SK-N-SH (cell line): ENCODE data around the gene POC1B.

Source experiments
- CTCF ChIP-seq: fragments of 200-600 bp; sonication (generic); IDR thresholded peaks from 2 replicates; pipeline ENCODE4 v1.6.1; 2017; ENCODE audit warnings: antibody characterized with exemption, mild to moderate bottlenecking, moderate library complexity
- EP300 ChIP-seq, 2 experiments: IDR thresholded peaks; 2 replicates each; pipeline versions ENCODE4 v1.4.0 to v1.6.1; 2012; ENCODE audit warnings: borderline replicate concordance in 1 of 2, low read depth in 1 of 2, low read length in 1 of 2
- FOSL2 ChIP-seq: IDR thresholded peaks from 2 replicates; pipeline ENCODE4 v1.4.0; 2012; ENCODE audit warnings: low read depth, mild to moderate bottlenecking, moderate library complexity, borderline replicate concordance
- FOXM1 ChIP-seq: IDR thresholded peaks from 2 replicates; pipeline ENCODE4 v1.4.0; 2012; ENCODE audit warnings: low read depth, mild to moderate bottlenecking
- GABPA ChIP-seq: IDR thresholded peaks from 2 replicates; pipeline ENCODE4 v1.4.0; 2012; ENCODE audit warnings: low read depth, mild to moderate bottlenecking
- RAD21 ChIP-seq: IDR thresholded peaks from 2 replicates; pipeline ENCODE4 v1.6.1; 2012; ENCODE audit warnings: mild to moderate bottlenecking, low read length
- RFX5 ChIP-seq: IDR thresholded peaks from 2 replicates; pipeline ENCODE4 v1.6.1; 2012; ENCODE audit warnings: mild to moderate bottlenecking, improper control_type of control experiment, low read length
- SIN3A ChIP-seq: IDR thresholded peaks from 2 replicates; pipeline ENCODE4 v1.6.1; 2012; ENCODE audit warnings: low read depth, mild to moderate bottlenecking, low read length, moderate library complexity, borderline replicate concordance
- SMC3 ChIP-seq: IDR thresholded peaks from 2 replicates; pipeline ENCODE4 v1.6.1; 2012; ENCODE audit warnings: low read depth, low read length, improper control_type of control experiment

- TF ChIP-seq RAD21 (no peak), FOSL2 (no peak), CTCF (no peak), FOXM1 (no peak), SIN3A (no peak), RFX5 (no peak), GABPA (no peak), SMC3 (no peak), EP300 (IDR thresholded peaks at IDR 0.05; ENCODE audit: borderline replicate concordance in 1 of 2, low read depth in 1 of 2, low read length in 1 of 2) (no peak)
Observed at GRCh38 chr12:89436062-89436461, 89.8 kb downstream of the POC1B start.
